Glutamatergic neuron (in vitro differentiated cells): Measurements from ENCODE around the gene IDUA. TPM values are rescaled to one million over a fixed set of nuclear protein-coding genes. Genes with fewer than 3 reads are reported as not detected.
"Not testable (repeated sequence)": the region's sequence is repeated elsewhere in the genome, so short reads cannot be mapped to it uniquely, and the experiment has no call there.

ENCODE experiments used
- DNase-seq: peaks from one replicate; pipeline ENCODE4 v3.0.0; 2022
- H3K27ac Mint-ChIP-seq: one replicate; pipeline ENCODE4 v1.8.0; 2020; ENCODE audit warnings: mild to moderate bottlenecking, mixed read lengths, inconsistent platforms; ENCODE audit not compliant: unreplicated experiment
- H3K27me3 Mint-ChIP-seq: one replicate; pipeline ENCODE4 v1.8.0; 2020; ENCODE audit warnings: mild to moderate bottlenecking, moderate library complexity, mixed read lengths, inconsistent platforms; ENCODE audit not compliant: unreplicated experiment
- H3K36me3 Mint-ChIP-seq: one replicate; pipeline ENCODE4 v1.8.0; 2020; ENCODE audit warnings: mild to moderate bottlenecking, mixed read lengths, inconsistent platforms; ENCODE audit not compliant: unreplicated experiment
- H3K4me1 Mint-ChIP-seq: one replicate; pipeline ENCODE4 v1.8.0; 2020; ENCODE audit warnings: mild to moderate bottlenecking, low read depth, mixed read lengths, inconsistent platforms; ENCODE audit not compliant: unreplicated experiment
- H3K4me3 Mint-ChIP-seq: one replicate; pipeline ENCODE4 v1.8.0; 2020; ENCODE audit warnings: mild to moderate bottlenecking, mixed read lengths, inconsistent platforms; ENCODE audit not compliant: unreplicated experiment
- H3K9me3 Mint-ChIP-seq: one replicate; pipeline ENCODE4 v1.8.0; 2020; ENCODE audit warnings: mild to moderate bottlenecking, moderate library complexity, mixed read lengths, inconsistent platforms; ENCODE audit not compliant: unreplicated experiment
- CTCF ChIP-seq: fragments of 200-600 bp; sonication (generic); IDR thresholded peaks from one replicate; pipeline ENCODE4 v1.5.0; 2021; ENCODE audit not compliant: partially characterized antibody, unreplicated experiment
- long read RNA-seq: library from polyadenylated mRNA; unstranded; transcript quantifications from one replicate; pipeline ENCODE4 v2.0.0, GENCODE V29; 2020; ENCODE audit not compliant: unreplicated experiment
- total RNA-seq: library from RNA; stranded (reverse); fragmentation: NEBNext Ultra II Directional; extraction: Animal tissue kit (Norgen Biotek cat#: 25700); gene quantifications from one replicate; pipeline ENCODE4 v1.2.1, GENCODE V29; 2021; ENCODE audit not compliant: unreplicated experiment

The IDUA gene
- total RNA-seq: 20.3 TPM
- long read RNA-seq: 0 reads

- peak; percentile 76 for DNase-seq
- TF ChIP-seq CTCF: no peak
- H3K4me1 Mint-ChIP-seq: peaks cover 20% of the 10 kb centered on the region
- peak within 1 kb of the TSS; percentile 92 for H3K4me3 Mint-ChIP-seq
- H3K27ac Mint-ChIP-seq: peak within 1 kb of the TSS; percentile 48
- H3K27me3 Mint-ChIP-seq: peaks cover 5% of the 10 kb centered on the region
- peaks cover 1% of the 10 kb centered on the region for H3K9me3 Mint-ChIP-seq
- no peaks in the 10 kb centered on the region for H3K36me3 Mint-ChIP-seq
Observed at GRCh38 chr4:986879-987623, at the start of gene IDUA. Gene IDUA (plus strand): TSS chr4:987044. CDS start chr4:987085, 41 bp downstream.

GRCh38 chr4:939508-939907 lies 47.3 kb upstream of the IDUA start:
- not testable (repeated sequence) for H3K9me3 Mint-ChIP-seq, H3K4me1 Mint-ChIP-seq, H3K4me3 Mint-ChIP-seq, H3K27ac Mint-ChIP-seq, H3K36me3 Mint-ChIP-seq, H3K27me3 Mint-ChIP-seq, DNase-seq

- Mint-ChIP-seq H3K4me1 (no peaks in the 10 kb centered on the region), H3K9me3 (peaks cover 2% of the 10 kb centered on the region), H3K36me3 (no peaks in the 10 kb centered on the region), H3K27me3 (peaks cover 6% of the 10 kb centered on the region), H3K4me3 (no peak overlapping the region), H3K27ac (no peak overlapping the region)
- no peak for TF ChIP-seq CTCF
- DNase-seq: no peak
Observed at GRCh38 chr4:945274-946102, 41.4 kb upstream of the IDUA start.

DNA sequence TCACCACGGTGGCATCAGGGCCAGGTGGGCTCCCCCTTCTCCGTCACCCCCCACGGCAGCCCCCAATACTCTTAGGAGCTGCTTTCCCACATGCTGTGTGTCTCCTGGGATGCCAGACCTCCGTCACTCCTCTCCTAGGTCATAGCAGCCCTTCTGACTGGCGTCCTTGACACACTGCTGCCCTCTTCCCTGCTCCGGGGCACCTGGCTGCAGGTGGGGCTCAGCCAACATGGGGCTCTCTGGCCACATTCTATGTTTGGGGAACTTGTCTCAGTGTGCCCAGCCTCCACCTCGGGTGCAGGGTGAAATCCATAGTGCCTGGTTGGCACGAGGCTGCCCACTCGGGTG lies 40.8 kb upstream of the IDUA start:
- no peak for DNase-seq
- Mint-ChIP-seq H3K9me3 (peaks cover 2% of the 10 kb centered on the region), H3K27ac (no peak overlapping the region), H3K4me1 (peaks cover 4% of the 10 kb centered on the region), H3K4me3 (no peak overlapping the region), H3K27me3 (peaks cover 6% of the 10 kb centered on the region), H3K36me3 (no peaks in the 10 kb centered on the region)
- no peak for TF ChIP-seq CTCF

DNA sequence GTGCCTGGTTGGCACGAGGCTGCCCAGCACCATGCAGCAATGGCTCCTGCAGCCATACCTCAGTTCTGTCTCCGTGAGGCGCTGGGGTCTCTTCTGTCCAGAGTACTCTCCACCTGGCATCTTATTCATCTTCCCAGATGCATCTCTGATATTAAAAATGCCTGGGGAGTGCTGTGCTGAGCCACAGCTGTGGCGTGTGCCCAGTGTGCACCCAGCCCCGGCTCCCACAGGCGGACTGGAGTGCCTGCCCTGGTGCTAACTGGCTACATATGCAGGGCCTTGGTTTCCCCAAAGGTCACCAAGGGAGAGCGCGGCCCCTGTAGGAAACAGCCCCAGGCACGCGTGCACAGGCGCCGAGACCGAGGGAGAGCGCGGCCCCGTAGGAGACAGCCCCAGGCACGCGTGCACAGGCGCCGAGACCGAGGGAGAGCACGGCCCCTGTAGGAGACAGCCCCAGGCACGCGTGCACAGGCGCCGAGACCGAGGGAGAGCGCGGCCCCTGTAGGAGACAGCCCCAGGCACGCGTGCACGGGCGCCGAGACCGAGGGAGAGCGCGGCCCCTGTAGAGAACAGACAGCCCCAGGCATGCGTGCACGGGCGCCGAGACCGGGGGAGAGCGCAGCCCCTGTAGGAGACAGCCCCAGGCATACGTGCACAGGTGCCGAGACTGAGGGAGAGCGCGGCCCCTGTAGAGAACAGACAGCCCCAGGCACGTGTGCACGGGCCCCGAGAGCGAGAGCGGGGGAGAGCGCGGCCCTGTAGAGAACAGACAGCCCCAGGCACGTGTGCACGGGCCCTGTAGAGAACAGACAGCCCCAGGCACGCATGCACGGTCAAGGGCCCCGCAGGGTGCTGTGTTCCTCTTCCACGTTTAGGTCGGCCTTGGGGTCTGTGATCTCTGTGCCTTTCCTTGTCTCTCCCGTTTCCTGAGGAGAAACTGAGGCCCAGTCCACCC lies 40.0 kb upstream of the IDUA start:
- no peak overlapping the region for H3K27ac Mint-ChIP-seq
- peaks cover 5% of the 10 kb centered on the region for H3K4me1 Mint-ChIP-seq
- peaks cover 2% of the 10 kb centered on the region for H3K9me3 Mint-ChIP-seq
- DNase-seq: no peak
- H3K27me3 Mint-ChIP-seq: peaks cover 7% of the 10 kb centered on the region
- TF ChIP-seq CTCF: no peak
- no peak overlapping the region for H3K4me3 Mint-ChIP-seq
- H3K36me3 Mint-ChIP-seq: no peaks in the 10 kb centered on the region
